HepG2 (cell line): ENCODE data around the gene BABAM2.

Experiments
- ARNT ChIP-seq: fragments of 450-650 bp; IDR thresholded peaks from 2 replicates; pipeline ENCODE4 v1.6.1; 2017
- EZH2 ChIP-seq: conservative IDR thresholded peaks from 2 replicates; pipeline ENCODE4 v1.6.1; 2012; ENCODE audit warnings: mild to moderate bottlenecking, low read depth, low read length, moderate library complexity
- FIP1L1 ChIP-seq: fragments of 200-400 bp; formaldehyde crosslinking; IDR thresholded peaks from 2 replicates; pipeline ENCODE4 v1.6.1; 2018; ENCODE audit warnings: low read depth, mild to moderate bottlenecking, low read length, moderate library complexity, borderline replicate concordance; ENCODE audit not compliant: insufficient read depth
- GABPA ChIP-seq, 2 experiments: IDR thresholded peaks; 2 replicates each; pipeline ENCODE4 v1.6.1; 2011 to 2016; ENCODE audit warnings: low read depth in 2 of 2, low read length in 1 of 2, missing biosample characterization in 1 of 2, missing genetic modification characterization in 1 of 2
- GTF2F1 ChIP-seq: fragments of 150-350 bp; IDR thresholded peaks from 2 replicates; pipeline ENCODE4 v1.6.1; 2014; ENCODE audit warnings: low read length
- JUN ChIP-seq: sonication (generic); formaldehyde crosslinking; IDR thresholded peaks from 2 replicates; pipeline ENCODE4 v1.4.0; 2020; ENCODE audit warnings: mild to moderate bottlenecking, missing genetic modification reagents
- MXI1 ChIP-seq: IDR thresholded peaks from 3 replicates; pipeline ENCODE4 v1.6.1; 2012; ENCODE audit warnings: low read depth, low read length, inconsistent platforms, borderline replicate concordance
- NFYB ChIP-seq: sonication (generic); formaldehyde crosslinking; IDR thresholded peaks from 2 replicates; pipeline ENCODE4 v1.4.0; 2020; ENCODE audit warnings: missing genetic modification reagents
- POLR2A ChIP-seq, 2 experiments: IDR thresholded peaks; 2 replicates each; pipeline ENCODE4 v1.6.1; 2011; ENCODE audit warnings: low read depth in 2 of 2, low read length in 2 of 2, mild to moderate bottlenecking in 1 of 2, moderate library complexity in 1 of 2; ENCODE audit not compliant: insufficient read depth in 1 of 2
- TBX3 ChIP-seq: fragments of 450-650 bp; IDR thresholded peaks from 2 replicates; pipeline ENCODE4 v1.6.1; 2017; ENCODE audit warnings: antibody characterized with exemption, mild to moderate bottlenecking, inconsistent platforms, borderline replicate concordance
- TF ChIP-seq, protein P1 (sequence below): sonication (generic); formaldehyde crosslinking; IDR thresholded peaks from 2 replicates; pipeline ENCODE4 v1.5.0; 2020; ENCODE audit warnings: mild to moderate bottlenecking, missing genetic modification reagents, moderate library complexity
- TF ChIP-seq, protein P2 (sequence below): sonication (generic); formaldehyde crosslinking; conservative IDR thresholded peaks from 2 replicates; pipeline ENCODE4 v1.4.0; 2020; ENCODE audit warnings: missing genetic modification reagents
- TF ChIP-seq, protein P3 (sequence below): sonication (generic); formaldehyde crosslinking; IDR thresholded peaks from 2 replicates; pipeline ENCODE4 v1.4.0; 2020; ENCODE audit warnings: mild to moderate bottlenecking, missing genetic modification reagents
- TF ChIP-seq, protein P4 (sequence below): IDR thresholded peaks from 2 replicates; pipeline ENCODE4 v1.6.1; 2016; ENCODE audit warnings: mild to moderate bottlenecking

DNA sequence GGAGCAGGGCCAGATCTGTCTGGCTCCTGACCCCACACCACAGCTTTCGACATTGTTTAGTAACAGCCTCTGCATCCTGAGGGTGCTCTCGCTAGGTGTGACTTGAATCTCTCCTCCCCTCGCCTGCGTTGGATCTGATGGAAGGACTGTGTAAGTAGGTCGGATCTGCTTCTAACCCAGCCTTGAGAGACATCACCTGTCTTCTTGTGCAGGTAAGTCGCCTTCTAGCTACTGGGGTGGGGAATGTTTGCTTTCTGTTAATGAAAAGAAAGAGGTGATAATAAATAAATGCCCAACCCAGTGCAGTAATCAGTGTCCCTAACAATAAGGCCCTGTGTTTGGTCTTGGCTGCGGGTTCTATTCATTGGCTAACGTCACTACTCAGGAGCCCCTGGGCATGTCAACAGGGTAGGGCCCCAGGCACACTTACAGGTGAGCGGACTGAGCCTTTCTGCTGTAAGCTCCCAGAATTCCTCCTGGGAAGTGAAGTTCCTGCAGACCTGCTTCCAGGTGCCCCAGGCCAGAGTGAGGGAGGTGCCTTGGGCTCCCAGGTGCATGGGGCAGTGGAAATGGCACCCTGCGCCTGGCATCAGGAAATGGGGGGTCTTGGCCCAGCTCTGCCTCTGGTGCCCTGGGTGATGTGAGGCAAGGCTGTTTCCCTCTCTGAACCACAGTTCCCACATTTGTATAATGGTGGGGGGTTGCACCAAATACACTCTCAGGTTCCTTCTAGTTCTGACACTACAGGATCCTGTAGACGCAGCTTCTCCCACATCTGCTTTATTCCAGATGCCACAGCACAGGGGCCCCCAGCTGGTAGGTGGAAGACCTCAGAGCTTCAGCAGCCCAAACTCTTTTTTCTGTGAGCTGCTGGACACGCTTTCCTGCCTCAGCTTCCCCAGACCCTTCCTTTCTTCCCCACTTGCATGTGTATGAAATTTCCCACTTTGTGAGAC is 491.0 kb downstream of the BABAM2 start:
- no peak for TF ChIP-seq ARNT
- no peak for TF ChIP-seq NFYB (CRISPR knock-in tag)
- TF ChIP-seq, protein P1, sequence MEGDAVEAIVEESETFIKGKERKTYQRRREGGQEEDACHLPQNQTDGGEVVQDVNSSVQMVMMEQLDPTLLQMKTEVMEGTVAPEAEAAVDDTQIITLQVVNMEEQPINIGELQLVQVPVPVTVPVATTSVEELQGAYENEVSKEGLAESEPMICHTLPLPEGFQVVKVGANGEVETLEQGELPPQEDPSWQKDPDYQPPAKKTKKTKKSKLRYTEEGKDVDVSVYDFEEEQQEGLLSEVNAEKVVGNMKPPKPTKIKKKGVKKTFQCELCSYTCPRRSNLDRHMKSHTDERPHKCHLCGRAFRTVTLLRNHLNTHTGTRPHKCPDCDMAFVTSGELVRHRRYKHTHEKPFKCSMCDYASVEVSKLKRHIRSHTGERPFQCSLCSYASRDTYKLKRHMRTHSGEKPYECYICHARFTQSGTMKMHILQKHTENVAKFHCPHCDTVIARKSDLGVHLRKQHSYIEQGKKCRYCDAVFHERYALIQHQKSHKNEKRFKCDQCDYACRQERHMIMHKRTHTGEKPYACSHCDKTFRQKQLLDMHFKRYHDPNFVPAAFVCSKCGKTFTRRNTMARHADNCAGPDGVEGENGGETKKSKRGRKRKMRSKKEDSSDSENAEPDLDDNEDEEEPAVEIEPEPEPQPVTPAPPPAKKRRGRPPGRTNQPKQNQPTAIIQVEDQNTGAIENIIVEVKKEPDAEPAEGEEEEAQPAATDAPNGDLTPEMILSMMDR (CRISPR knock-in tag), result no peak
- TF ChIP-seq TBX3, result no peak
- TF ChIP-seq GABPA (IDR thresholded peaks at IDR 0.05; ENCODE audit: low read depth, low read length), result no peak
- TF ChIP-seq GABPA (CRISPR knock-in tag; IDR thresholded peaks at IDR 0.05; ENCODE audit: low read depth), result no peak
- TF ChIP-seq JUN (CRISPR knock-in tag), result no peak
- TF ChIP-seq, protein P2, sequence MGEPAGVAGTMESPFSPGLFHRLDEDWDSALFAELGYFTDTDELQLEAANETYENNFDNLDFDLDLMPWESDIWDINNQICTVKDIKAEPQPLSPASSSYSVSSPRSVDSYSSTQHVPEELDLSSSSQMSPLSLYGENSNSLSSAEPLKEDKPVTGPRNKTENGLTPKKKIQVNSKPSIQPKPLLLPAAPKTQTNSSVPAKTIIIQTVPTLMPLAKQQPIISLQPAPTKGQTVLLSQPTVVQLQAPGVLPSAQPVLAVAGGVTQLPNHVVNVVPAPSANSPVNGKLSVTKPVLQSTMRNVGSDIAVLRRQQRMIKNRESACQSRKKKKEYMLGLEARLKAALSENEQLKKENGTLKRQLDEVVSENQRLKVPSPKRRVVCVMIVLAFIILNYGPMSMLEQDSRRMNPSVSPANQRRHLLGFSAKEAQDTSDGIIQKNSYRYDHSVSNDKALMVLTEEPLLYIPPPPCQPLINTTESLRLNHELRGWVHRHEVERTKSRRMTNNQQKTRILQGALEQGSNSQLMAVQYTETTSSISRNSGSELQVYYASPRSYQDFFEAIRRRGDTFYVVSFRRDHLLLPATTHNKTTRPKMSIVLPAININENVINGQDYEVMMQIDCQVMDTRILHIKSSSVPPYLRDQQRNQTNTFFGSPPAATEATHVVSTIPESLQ (CRISPR knock-in tag), result no peak
- TF ChIP-seq, protein P3, sequence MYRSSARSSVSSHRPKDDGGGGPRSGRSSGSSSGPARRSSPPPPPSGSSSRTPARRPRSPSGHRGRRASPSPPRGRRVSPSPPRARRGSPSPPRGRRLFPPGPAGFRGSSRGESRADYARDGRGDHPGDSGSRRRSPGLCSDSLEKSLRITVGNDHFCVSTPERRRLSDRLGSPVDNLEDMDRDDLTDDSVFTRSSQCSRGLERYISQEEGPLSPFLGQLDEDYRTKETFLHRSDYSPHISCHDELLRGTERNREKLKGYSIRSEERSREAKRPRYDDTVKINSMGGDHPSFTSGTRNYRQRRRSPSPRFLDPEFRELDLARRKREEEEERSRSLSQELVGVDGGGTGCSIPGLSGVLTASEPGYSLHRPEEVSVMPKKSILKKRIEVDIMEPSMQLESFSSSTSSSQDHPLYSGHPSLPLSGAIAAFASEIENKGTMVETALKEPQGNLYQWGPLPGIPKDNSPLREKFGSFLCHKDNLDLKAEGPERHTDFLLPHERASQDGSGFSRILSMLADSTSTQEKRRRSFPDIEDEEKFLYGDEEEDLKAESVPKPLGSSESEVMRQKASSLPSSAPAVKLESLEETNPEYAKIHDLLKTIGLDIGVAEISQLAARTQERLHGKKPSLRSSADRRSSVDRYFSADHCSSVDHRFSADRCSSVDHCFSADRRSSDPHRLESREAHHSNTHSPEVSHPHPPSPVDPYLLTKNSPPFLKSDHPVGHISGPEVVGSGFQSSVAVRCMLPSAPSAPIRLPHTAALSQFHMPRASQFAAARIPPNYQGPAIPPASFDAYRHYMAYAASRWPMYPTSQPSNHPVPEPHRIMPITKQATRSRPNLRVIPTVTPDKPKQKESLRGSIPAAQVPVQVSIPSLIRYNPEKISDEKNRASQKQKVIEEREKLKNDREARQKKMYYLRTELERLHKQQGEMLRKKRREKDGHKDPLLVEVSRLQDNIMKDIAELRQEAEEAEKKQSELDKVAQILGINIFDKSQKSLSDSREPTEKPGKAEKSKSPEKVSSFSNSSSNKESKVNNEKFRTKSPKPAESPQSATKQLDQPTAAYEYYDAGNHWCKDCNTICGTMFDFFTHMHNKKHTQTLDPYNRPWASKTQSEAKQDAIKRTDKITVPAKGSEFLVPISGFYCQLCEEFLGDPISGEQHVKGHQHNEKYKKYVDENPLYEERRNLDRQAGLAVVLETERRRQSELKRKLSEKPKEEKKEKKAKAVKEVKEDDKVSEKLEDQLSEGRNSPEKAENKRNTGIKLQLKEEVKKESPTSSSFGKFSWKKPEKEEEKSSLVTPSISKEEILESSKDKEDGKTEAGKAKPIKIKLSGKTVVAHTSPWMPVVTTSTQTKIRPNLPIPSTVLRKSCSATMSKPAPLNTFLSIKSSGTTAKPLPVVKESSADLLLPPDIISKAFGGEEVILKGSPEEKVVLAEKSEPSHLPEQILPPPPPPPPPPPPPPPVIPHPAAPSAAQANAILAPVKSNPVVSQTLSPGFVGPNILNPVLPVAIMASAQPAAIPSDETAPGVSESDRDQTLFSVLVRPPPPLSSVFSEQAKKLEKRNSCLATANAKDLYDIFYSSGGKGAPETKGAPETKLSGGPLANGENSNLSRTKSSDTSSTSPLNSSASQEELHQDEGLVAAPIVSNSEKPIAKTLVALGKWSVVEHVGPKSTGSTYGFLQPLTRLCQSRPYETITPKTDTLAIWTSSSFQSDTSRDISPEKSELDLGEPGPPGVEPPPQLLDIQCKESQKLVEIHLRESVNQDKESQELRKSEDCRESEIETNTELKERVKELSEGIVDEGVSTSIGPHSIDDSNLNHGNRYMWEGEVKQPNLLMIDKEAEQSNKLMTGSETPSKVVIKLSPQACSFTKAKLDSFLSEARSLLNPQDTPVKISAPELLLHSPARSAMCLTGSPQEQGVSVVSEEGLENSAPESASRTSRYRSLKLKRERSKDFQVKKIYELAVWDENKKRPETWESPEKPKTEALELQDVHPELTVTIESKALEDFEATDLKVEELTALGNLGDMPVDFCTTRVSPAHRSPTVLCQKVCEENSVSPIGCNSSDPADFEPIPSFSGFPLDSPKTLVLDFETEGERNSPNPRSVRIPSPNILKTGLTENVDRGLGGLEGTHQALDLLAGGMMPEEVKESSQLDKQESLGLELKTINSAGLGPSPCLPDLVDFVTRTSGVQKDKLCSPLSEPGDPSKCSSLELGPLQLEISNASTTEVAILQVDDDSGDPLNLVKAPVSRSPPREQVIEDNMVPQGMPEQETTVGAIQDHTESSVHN (CRISPR knock-in tag), result no peak
- TF ChIP-seq FIP1L1, result no peak
- TF ChIP-seq, protein P4, sequence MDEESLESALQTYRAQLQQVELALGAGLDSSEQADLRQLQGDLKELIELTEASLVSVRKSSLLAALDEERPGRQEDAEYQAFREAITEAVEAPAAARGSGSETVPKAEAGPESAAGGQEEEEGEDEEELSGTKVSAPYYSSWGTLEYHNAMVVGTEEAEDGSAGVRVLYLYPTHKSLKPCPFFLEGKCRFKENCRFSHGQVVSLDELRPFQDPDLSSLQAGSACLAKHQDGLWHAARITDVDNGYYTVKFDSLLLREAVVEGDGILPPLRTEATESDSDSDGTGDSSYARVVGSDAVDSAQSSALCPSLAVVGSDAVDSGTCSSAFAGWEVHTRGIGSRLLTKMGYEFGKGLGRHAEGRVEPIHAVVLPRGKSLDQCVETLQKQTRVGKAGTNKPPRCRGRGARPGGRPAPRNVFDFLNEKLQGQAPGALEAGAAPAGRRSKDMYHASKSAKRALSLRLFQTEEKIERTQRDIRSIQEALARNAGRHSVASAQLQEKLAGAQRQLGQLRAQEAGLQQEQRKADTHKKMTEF (CRISPR knock-in tag), result no peak
- no peak for TF ChIP-seq GTF2F1
- TF ChIP-seq EZH2, result no peak
- TF ChIP-seq POLR2A (IDR thresholded peaks at IDR 0.05; ENCODE audit: insufficient read depth in 1 of 2, low read depth in 2 of 2, low read length in 2 of 2), result no peak
- no peak for TF ChIP-seq MXI1
